Motor neuron (in vitro differentiated cells): Measurements from ENCODE around the gene ACADSB. TPM values are rescaled to one million over a fixed set of nuclear protein-coding genes. Genes with fewer than 3 reads are reported as not detected.

Source experiments
- ATAC-seq, 8 experiments: fragments of 200-7000 bp; cut with Tn5 transposase; replicated peaks in 6 of 8; 2 replicates each; pipeline ENCODE4 v1.8.0; 2021; ENCODE audit warnings: mild to moderate bottlenecking in 8 of 8, moderate library complexity in 8 of 8
- H3K27ac ChIP-seq, 2 donors: fragments of 250-450 bp; sonication (Bioruptor Pico); 2 replicates each; pipeline ENCODE4 v1.9.0; 2021; ENCODE audit warnings: antibody characterized with exemption in 2 of 2, mild to moderate bottlenecking in 2 of 2, moderate library complexity in 1 of 2
- H3K4me1 ChIP-seq, 2 donors: fragments of 250-450 bp; sonication (Bioruptor Pico); replicated peaks in 1 of 2; 2 replicates each; pipeline ENCODE4 v1.6.1; 2021; ENCODE audit warnings: antibody characterized with exemption in 2 of 2, mild to moderate bottlenecking in 2 of 2, moderate library complexity in 1 of 2
- H3K4me3 ChIP-seq, 5 donors: fragments of 250-450 bp; sonication (Bioruptor Pico); 2 replicates each; pipeline ENCODE4 v1.9.0; 2021; ENCODE audit warnings: antibody characterized with exemption in 5 of 5, mild to moderate bottlenecking in 5 of 5, moderate library complexity in 4 of 5
- WGBS, 10 experiments: fragments of 450-650 bp; shearing (Covaris generic); methylation state at CpG; one replicate each; pipeline ENCODE4 v1.0.0; 2022; 5-methylcytosine and 5-hydroxymethylcytosine counted together
- in situ Hi-C, 9 experiments: fragments of 400-800 bp; cut with MboI; loops; one replicate each; pipeline ENCODE4 v1.15.0; 2021; ENCODE audit warnings: low sequenced_read_pairs in 9 of 9, low pct_unique_long_range_greater_than_20kb in 2 of 9; ENCODE audit not compliant: unreplicated experiment in 9 of 9
- total RNA-seq, 8 experiments: library from RNA; unstranded; fragments of 300-600 nt; gene quantifications; 2 replicates each; pipeline versions ENCODE4 v1.2.3 to v1.2.4, GENCODE V29; 2022

Gene ACADSB
- 10 to 100 TPM in 3 of 8 experiments, 1 to 10 TPM in 5; 5.0 to 42.3 (median 7.6) TPM for total RNA-seq

DNA sequence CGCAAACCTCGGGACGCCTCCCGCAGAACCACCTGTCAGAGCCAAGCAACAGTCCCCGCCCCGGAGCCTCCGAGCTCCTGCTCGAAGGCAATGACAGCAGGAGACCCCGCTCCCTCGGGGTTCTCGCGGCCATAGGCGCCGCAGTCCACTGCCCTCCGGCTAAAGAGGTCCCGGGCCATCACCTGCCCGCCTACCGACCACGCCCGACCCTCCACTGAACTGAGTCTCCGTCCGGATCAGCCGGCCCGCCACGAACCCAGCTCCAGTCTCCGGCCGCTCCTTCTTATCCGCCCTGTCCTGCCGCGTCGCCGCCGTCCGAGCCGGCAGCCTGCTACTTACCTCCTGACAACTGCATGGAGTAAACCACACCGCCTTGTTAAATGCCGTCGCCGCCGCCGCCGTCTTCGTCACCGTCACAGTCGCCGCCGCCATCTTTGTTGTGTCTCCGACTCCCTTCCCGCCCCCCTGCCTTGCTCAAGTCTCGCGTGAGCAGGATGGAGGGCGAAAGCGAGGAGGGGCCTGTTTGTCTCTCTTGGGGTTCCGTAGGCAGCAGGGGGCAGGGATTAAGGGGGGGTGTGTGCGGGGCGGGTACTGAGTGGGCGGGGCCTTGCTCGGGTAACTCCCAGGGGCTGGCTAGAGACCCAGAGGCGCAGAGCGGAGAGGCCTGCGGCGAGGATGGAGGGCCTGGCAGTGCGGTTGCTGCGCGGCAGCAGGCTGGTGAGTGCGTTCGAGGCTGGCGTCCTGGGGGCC is at the start of gene ACADSB, which contains the start of gene IKZF5:
Gene ACADSB, plus strand, starts transcription at position 652 of the 750 bp plus-strand sequence. Its CDS starts 24 bp downstream, at position 676.
Gene IKZF5, minus strand, starts transcription at position 441 of the 750 bp plus-strand sequence. CDS start 10,170 bp downstream, outside the sequence.
- peak within 1 kb of the TSS; percentile 82 to 92 (median 88) for H3K4me3 ChIP-seq
- H3K27ac ChIP-seq = peak within 1 kb of the TSS; percentile 86 to 95
- in situ Hi-C loops = no loop called here
- peaks cover 8 to 16% of the 10 kb centered on the region in 2 donors for H3K4me1 ChIP-seq
- peak; percentile 83 to 95 (median 92) for ATAC-seq
- WGBS, 10 experiments = 0 to 2% (median 0%) methylated on average over 3 to 23 of the region's 68 CpGs; no CpG with 5 or more reads in 5 of the 10 experiments

DNA sequence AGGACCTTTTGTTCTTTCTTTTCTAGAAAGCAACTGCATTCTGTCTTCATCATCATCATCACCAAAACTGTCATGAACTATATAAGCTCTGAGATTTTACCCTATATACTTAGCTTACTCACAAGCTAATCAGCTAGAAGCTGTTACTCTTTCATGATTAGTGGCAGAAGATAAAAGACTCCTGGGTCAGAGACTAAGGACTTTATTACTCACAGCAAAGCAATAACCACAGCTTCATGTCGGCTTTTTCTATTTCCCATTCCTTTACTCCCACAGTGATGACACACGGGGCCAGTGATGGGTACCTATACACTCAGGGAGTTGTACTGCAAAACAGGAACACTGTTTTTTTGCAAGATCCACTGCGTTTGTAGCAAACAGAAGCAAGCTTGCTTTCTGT is 46.4 kb upstream of the ACADSB start:
- 0 to 87% (median 62%) methylated on average over 1 to 3 of the region's 3 CpGs; no CpG with 5 or more reads in 2 of the 10 experiments for WGBS, 10 experiments
- no peak overlapping the region for H3K4me3 ChIP-seq
- in situ Hi-C loops = no loop called here

DNA sequence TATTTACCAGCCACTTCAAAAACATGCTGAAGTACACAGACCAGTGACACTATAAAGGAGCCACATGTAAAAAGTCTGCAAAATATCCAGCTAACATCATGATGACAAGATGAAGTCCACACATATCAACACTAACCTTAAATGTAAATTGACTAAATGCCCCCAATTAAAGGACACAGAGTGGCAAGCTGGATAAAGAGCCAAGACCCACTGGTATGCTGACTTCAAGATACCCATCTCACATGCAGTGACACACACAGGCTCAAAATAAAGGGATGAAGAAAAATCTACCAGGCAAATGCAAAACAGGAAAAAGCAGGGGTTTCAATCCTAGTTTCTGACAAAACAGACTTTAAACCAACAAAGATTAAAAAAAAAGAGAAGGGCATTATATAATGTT is 41.9 kb upstream of the ACADSB start:
- Histone ChIP-seq H3K4me1 (no peaks in the 10 kb centered on the region), H3K27ac (no peak overlapping the region), H3K4me3 (no peak overlapping the region)
- in situ Hi-C loops = no loop called here
- no peak for ATAC-seq

More for the DNA sequence above, 46.4 kb upstream of the ACADSB start:
- ATAC-seq = no peak
- Histone ChIP-seq H3K27ac (no peak overlapping the region), H3K4me1 (no peaks in the 10 kb centered on the region)

DNA sequence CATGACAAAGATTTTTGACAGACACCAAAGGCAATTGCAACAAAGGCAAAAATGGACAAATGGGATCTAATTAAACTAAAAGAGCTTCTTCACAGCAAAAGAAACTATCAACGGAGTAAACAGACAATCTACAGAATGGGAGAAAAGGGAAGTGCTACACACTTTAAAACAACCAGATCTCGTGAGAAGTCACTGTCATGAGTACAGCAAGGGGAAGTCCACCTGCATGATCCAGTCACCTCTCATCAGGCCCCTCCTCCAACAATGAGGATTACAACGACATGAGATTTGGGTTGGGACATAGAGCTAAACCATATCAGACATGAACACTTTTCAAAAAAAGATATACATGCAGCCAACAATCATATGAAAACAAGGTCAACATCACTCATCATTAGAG is 40.1 kb upstream of the ACADSB start:
- Histone ChIP-seq H3K27ac (no peak overlapping the region), H3K4me3 (no peak overlapping the region), H3K4me1 (no peaks in the 10 kb centered on the region)
- no peak for ATAC-seq
- in situ Hi-C loops = no loop called here
- 60 to 100% (median 84%) methylated on average over 1 to 3 of the region's 3 CpGs; no CpG with 5 or more reads in 2 of the 10 experiments for WGBS, 10 experiments

DNA sequence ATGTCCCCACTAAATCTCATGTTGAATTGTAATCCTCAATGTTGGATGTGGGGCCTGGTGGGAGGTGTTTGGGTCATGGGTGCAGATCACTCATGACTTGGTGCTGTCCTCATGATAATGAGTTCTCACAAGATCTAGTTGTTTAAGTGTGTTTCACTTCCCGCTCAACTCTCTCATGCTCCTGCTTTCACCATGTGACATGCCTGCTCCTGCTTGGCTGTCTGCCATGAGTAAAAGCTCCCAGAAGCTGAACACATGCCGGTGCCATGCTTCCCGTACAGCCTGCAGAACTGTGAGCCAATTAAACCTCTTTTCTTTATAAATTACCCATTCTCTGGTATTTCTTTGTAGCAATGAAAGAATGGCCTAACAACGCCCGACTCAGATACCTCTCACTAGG is 34.8 kb upstream of the ACADSB start:
- Histone ChIP-seq H3K4me3 (no peak overlapping the region), H3K4me1 (no peaks in the 10 kb centered on the region), H3K27ac (no peak overlapping the region)
- peak in 7 of 8 experiments; percentile 27 to 68 (median 36) for ATAC-seq
- 21 to 92% (median 60%) methylated on average over 2 to 5 of the region's 5 CpGs; no CpG with 5 or more reads in 2 of the 10 experiments for WGBS, 10 experiments
- in situ Hi-C loops = no loop called here

DNA sequence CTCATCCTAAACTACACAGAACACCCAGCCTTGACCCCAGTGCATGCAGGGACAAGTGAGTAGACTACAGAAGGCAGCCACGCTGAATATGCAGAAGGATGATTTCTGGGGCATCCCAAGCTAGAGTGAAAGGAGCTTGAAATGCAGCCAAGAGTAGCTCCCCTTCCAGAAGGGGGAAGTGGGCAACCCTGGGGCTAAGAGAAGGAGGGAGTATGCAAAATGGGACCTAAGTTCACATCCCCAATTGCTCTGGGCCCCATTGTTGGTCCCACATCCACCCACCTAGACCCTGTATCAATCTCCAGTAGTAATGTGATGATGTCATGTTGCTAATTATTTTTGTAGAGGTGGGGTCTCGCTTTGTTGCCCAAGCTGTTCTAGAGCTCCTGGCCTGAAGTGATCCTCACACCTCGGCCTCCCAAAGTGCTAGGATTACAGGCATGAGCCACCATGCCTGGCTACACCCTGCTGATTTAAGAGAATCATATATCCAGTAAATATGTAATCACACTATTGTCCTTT is 34.2 kb upstream of the ACADSB start:
- in situ Hi-C loops = no loop called here
- no peak overlapping the region for H3K4me3 ChIP-seq
- no peak overlapping the region for H3K27ac ChIP-seq
- 20 to 100% (median 88%) methylated on average over 1 to 2 of the region's 3 CpGs; no CpG with 5 or more reads in 5 of the 10 experiments for WGBS, 10 experiments
- peaks cover 2 to 3% of the 10 kb centered on the region in 2 donors for H3K4me1 ChIP-seq
- peak in 2 of 8 experiments; percentile 6 to 20 for ATAC-seq

DNA sequence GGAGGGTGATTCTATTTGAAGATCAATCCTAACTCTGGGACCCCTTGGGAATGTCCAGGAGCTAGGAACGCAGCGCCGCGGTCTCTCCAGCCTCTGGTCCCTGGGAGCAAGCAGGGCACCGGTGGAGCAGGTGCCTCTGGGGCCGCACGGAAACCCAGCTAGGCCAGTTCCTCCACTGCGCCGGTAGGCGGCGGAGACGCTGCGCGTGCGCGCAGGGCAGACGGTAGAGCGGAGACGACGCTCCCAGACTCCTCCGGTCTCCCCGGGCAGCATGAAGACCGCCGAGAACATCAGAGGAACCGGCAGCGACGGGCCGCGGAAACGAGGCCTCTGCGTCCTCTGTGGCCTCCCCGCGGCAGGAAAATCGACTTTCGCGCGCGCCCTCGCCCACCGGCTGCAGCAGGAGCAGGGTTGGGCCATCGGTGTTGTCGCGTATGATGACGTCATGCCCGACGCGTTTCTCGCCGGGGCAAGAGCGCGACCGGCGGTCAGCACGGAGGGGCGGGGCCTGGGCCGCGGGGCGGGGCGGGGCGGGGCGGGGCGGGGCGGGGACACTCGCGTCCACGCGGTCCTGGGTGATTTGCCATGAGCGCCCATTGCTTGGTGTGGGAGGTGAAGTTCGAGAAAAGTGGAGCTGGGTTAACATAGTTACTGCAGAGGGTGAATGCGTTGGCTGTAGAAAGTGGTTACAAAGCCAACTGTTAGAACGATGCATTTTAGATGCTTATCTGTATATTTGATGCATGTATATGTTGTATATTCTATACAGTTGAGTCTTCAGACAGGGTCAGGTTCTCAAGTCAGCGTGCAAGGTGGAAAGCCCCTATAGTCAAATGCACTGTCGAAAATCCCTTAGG is 28.4 kb upstream of the ACADSB start, which contains the start of gene PSTK:
Gene PSTK, plus strand, starts transcription at position 193 of the 857 bp plus-strand sequence. Its CDS starts 79 bp downstream, at position 272.
- WGBS, 10 experiments = 0 to 3% (median 0%) methylated on average over 1 to 17 of the region's 73 CpGs; no CpG with 5 or more reads in 3 of the 10 experiments
- Histone ChIP-seq H3K27ac (peak within 1 kb of the TSS; percentile 97 to 98), H3K4me1 (peaks cover 9 to 15% of the 10 kb centered on the region in 2 donors), H3K4me3 (peak within 1 kb of the TSS; percentile 75 to 96 (median 82))
- ATAC-seq = peak; percentile 96 to 98 (median 97)
- in situ Hi-C loops = no loop called here

DNA sequence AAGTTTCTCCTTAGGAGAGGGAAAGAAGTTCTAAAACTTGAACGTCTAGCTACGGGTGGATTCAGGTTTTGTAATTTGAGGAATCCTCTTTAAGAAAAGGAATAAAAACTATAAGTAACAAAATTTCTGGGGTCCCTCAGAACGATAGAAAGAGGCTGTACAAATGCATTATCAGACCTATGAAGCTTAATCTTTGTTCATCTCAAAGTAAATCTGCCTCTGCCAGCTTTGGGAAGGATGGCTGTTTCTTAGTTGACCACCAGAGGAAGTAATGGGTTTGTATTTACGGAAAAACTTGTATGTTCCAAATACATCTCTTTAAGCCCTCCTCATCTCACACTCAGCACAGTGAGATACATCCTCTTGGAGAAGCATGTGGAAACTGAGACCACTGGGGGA is 27.7 kb upstream of the ACADSB start:
- ATAC-seq = peak in 3 of 8 experiments; percentile 14 to 35 (median 18)
- peak overlapping the region; percentile 75 to 96 (median 82) for H3K4me3 ChIP-seq
- peaks cover 9 to 15% of the 10 kb centered on the region in 2 donors for H3K4me1 ChIP-seq
- in situ Hi-C loops = no loop called here
- 0 to 29% (median 8%) methylated on average over 1 to 4 of the region's 4 CpGs; no CpG with 5 or more reads in 1 of the 10 experiments for WGBS, 10 experiments
- H3K27ac ChIP-seq = peak overlapping the region; percentile 36 to 98

DNA sequence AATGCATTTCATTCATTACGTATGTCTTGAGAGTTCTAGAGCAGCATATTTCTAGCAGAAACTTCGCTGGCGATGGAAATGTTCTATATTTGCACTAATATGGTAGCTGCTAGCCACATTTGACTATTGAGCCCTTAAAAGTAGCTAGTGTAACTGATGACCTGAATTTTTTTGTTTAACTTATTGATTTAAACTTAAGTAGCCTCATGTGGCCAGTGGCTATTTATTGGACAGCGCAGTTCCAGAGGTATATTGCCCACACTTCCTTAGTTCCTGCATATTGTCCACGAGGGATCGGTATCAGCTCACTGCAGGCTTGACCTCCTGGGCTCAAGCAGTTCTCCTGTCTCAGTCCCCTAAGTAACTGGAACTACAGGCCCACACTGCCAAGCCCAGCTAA is 24.9 kb upstream of the ACADSB start:
- peaks cover 9 to 15% of the 10 kb centered on the region in 2 donors for H3K4me1 ChIP-seq
- no peak overlapping the region for H3K27ac ChIP-seq
- H3K4me3 ChIP-seq = no peak overlapping the region
- WGBS, 10 experiments = 40 to 100% (median 91%) methylated on average over 1 to 6 of the region's 6 CpGs; no CpG with 5 or more reads in 2 of the 10 experiments
- no peak for ATAC-seq
- in situ Hi-C loops = no loop called here

DNA sequence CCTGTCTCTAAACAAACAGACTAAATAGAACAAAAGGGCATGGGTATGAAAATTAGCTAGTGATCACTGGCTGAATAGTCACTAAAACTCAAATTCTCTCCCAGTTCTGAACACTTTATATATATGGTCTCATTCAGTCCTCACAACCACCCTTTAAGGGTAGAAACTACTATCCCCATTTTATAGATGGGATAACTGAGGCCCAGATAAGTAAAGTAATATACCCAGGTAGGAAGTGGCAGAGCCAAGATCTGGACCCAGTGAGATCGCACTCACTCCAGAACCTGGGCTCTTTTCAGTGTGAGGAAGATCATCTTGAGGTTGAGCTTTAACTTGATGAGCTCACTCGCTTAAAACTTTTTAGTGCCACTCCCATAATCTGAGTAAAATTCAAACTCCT is 24.1 kb upstream of the ACADSB start:
- ATAC-seq = no peak
- Histone ChIP-seq H3K27ac (no peak overlapping the region), H3K4me1 (peaks cover 6 to 11% of the 10 kb centered on the region in 2 donors), H3K4me3 (no peak overlapping the region)
- in situ Hi-C loops = no loop called here
- WGBS, 10 experiments = 80 to 100% (median 100%) methylated on average over 1 to 2 of the region's 2 CpGs; no CpG with 5 or more reads in 1 of the 10 experiments

DNA sequence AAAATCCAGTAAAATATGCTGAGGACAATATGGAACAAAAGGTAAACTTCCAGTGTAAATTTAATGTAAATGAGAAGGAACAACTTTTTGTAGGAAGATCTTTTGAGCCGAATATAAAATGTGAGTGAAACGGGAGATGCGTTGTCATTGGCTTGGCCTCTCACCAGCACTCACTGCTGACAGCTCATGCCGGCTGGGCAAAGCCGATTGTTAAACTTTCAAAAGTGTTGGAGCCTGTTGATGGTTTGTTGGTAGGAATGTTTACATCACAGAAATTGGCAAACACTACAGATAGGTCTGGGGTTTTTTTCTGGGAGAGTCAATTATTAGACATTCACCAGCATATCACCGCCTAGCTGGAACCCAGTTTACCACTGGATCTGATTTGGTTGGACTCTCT is 22.5 kb upstream of the ACADSB start:
- Histone ChIP-seq H3K27ac (no peak overlapping the region), H3K4me3 (no peak overlapping the region), H3K4me1 (peaks cover 0 to 3% of the 10 kb centered on the region in 2 donors)
- in situ Hi-C loops = no loop called here
- no peak for ATAC-seq
- WGBS, 10 experiments = 55 to 100% (median 92%) methylated on average over 3 to 6 of the region's 6 CpGs; no CpG with 5 or more reads in 1 of the 10 experiments

DNA sequence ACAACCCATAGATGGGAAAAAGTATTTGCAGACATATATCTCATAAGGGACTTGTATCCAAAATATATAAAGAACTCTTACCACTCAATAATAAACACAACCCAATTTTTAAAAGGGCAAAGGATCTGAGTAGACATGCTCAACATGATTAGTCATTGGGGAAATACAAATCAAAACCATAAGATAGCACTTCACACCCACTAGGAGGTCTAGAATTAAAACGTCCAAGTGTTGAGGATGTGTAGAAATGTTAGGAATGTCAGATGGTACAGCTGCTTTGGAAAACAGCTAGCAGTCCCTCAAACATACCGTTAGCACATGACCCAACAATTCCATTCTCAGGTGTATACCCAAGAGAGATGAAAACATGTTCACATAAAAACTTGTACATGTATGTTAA is 20.3 kb upstream of the ACADSB start:
- in situ Hi-C loops = no loop called here
- H3K4me3 ChIP-seq = no peak overlapping the region
- whole genome bisulfite sequencing, 10 experiments = 10 to 100% (median 70%) methylated on average over 1 to 2 of the region's 2 CpGs; no CpG with 5 or more reads in 2 of the 10 experiments
- ATAC-seq = no peak
- H3K4me1 ChIP-seq = no peaks in the 10 kb centered on the region
- no peak overlapping the region for H3K27ac ChIP-seq
